ENCODE results near the gene LRRTM4.

Gene LRRTM4

GRCh38 chr2:77521931-77522470 is at the start of gene LRRTM4:
TSS of gene LRRTM4 (minus strand) at chr2:77522376.
- no peak for DNase-seq (ENCODE audit: low read depth in 3 of 3)

GRCh38 chr2:77571545-77571944 is 49.4 kb upstream of the LRRTM4 start:
- DNase-seq (ENCODE audit: low read depth in 3 of 3) = no peak

DNA sequence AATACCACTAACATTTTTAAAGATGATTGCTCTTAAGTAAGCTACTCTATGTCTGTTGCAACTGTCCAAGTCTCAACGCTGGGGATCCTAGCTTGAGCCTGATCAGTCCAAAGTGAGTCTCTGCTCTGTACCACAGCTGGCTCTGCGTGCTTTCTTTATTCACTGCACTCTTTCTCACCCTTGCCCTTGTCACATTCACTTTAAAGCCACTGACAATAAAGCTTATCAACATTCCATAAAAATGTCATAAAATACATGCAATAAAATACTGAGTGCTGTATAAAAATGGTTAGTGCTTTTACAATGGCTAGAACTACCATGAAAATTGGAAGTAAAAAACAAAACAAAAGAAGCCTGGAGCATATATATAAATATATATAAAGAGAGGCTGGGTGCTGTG is 45.5 kb upstream of the LRRTM4 start:
- DNase-seq (ENCODE audit: low read depth in 3 of 3) = no peak

- DNase-seq (ENCODE audit: low read depth in 3 of 3) = no peak
These were observed 44.4 kb upstream of the LRRTM4 start for GRCh38 chr2:77566582-77566981.

GRCh38 chr2:77566131-77566530 is 44.0 kb upstream of the LRRTM4 start:
- no peak for DNase-seq (ENCODE audit: low read depth in 3 of 3)

DNA sequence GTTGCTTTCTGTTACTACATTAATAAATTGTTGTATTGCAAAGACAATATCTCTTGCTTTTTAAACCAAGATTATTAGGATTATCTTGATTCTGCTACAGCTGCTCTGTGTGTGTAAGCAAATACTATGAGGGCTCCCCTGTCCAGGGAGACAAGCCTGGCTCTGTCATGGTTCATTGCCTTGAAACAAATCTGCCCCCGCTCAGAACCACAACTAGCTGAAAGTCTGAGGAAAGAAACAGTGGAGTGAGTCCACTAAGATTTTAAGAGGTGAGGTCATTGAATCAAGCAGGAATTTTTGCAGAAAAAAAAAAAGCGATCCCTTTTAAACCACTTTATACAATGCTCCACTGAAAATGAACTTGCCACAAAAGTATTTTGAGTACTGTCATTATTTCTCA is 30.8 kb upstream of the LRRTM4 start:
- DNase-seq (ENCODE audit: low read depth in 3 of 3) = no peak

GRCh38 chr2:77538031-77538430 is 15.9 kb upstream of the LRRTM4 start:
- no peak for DNase-seq (ENCODE audit: low read depth in 3 of 3)

DNA sequence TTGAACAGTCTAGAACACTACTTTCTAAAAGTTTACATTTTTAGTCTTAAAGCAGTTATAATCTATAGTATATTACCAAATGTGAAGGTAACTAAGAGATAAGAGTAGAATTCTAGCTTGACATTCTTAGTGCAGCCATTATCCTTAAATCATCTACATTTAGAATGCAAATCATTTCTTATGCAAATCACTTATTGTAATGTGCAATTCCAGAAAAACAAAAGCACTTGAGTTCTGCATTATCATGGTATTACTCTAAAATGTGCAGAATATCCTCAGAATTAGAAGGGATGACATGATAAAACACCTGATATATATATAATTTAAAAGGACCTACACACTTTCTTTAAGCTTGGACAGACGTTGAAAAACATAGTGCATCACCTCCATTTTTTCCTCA is 712 bp upstream of the LRRTM4 start:
- no peak for DNase-seq (ENCODE audit: low read depth in 3 of 3)

DNA sequence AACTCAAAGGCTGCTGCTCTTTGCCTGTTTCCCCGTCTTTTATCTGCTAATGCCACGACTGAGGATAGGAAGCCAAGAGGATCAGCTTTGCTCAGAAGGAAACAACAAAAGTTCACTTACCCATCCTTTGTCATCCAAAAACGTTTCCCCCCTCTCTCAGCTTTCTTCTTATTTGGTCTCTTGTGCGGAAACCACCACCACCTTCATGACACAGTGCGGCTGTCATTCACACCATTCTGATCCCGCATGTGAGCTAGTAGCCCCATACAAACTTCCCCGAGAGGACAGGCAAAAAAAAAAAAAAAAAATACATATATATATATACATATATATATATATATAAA is 656 bp downstream of the LRRTM4 start:
- no peak for DNase-seq (ENCODE audit: low read depth in 3 of 3)

DNA sequence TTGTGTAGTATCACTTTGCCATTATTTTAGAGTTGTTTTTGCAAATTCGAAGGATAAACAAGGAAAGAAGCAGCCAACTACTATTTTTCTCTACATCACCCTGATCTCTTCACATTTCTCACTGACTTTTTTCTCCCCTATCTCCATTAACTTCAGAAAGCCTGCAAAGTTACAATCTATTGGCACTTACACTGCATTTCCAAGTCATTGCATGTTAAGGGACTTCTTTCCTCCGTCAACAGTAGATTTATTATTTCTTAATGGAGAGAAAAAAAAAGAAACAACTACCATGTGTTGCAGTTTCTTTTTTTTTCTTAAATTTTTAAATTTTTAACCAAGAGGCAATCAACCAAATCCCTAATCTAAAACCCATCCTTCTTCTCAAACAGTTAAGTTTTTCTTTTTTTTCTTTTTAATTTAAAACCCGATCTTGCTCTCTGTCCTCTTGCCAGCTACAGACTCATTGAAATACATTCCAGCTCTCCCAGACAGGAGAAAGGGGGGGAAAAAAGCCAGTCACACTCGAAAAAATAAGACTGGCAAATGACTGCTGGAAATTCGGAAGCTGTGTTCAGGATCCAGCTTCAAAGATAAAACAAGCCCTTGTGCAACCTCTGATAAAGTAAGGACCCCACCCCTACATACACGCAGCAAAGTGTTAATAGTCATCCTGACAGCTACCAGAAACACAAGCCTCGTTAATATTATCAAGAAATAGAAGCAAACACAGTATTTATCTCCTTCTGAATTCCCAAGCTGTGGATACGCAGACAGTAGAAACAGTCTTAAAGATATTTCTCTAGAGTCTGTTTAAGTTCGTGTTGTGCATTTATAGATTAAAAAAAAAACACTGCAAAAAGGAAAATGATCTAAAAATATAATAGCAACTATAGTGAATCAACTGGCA is 1.3 kb downstream of the LRRTM4 start:
- no peak for DNase-seq (ENCODE audit: low read depth in 3 of 3)

DNA sequence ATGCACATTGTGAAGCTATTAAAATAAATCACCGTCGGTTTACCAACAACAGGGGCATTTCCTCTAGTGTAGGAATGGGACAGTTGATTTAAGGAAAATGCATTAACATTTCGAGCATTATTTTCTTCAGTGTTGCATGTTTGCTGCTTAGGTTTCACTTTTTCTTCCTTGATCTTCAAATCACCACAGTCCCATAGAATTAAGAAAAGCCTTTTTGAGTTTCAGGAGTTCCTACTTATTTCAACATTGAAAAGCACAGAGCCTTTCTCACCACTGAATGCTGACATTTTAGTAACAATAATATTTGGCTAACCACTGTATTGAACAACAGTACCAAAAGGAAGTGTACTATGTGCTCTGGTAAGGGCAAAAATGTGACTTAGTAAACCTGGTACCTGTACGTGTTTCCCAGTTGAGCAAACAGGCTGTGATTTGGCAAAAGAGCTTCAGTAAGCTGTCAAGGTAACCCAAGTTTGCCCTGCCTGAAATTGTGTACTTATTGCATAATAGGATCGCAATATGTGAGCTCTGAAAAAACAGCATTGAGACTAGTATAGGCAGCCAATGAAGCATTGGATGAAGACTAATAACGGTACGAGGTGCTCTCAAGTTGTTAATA is 2.2 kb downstream of the LRRTM4 start:
- no peak for DNase-seq (ENCODE audit: low read depth in 3 of 3)

DNA sequence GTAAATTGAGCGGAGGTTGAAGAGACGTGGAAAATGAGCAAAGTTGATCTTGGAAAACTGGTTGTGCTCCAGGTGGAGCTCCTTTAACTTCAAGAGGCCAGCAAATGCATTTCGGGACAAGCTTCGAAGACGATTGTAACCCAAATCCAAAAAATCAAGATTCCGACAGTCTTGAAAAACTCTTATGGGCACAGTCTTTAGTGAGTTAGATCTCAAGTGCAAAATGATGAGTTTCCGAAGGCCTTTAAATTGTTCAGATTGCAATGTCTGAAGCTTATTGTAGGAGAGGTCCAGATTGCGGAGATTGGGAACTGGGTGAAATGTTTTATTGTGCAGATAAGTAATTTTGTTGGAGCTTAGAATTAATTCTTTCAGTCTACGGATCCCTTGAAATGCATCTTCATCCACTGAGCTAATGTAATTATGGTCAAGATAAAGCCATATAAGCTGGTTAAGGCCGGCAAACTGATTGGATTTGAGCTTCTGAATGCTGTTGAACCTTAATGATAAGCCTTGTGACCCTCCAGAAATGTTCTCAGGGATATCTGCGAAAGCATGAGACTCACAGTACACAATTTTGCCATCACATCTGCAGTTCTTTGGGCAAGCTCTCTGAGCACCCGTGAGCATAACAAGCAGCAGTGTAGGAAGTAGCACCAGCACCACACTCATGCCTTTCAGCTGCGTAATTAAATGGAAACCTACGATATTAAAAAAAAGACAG is 2.9 kb downstream of the LRRTM4 start:
- DNase-seq (ENCODE audit: low read depth in 3 of 3) = no peak

DNA sequence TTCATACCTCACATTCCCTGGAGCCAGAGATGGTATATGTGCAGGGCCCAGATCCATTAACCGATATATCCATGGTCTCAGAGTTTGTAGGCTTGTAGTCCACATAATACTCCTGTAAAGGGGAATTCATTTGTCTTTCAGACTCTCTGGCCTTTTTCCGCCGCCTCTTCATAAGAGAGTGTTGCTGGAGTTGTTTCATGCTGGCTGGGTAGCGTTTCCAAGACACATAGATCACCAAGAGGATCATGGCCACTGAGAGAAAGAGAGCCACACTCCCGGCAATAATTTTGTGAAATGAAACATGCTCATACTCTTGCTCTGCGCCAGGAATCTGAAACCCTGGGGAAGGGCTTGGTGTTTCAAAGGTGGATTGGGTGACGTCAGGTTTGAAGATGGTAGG is 3.9 kb downstream of the LRRTM4 start:
- no peak for DNase-seq (ENCODE audit: low read depth in 3 of 3)

- no peak for DNase-seq (ENCODE audit: low read depth in 3 of 3)
These were observed 9.0 kb downstream of the LRRTM4 start for GRCh38 chr2:77513191-77513590.

DNA sequence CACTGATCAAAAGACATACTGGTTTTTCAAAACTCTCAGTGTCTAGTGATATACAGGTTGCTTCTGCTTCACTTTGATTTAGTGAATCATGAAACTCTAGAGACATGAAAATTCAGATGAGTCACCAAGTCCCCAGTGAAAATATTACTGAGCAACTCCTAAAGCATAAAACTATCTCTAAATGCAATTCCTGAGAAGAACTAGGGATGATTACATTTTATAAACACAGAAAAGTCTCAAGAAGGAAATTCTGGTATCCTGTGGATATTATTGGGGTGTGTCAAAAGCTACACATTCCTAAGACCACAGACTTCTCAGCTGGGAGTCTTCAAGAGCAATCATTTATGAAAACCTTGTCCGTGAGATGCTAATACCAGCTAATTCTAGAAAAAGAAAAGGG is 9.7 kb downstream of the LRRTM4 start:
- no peak for DNase-seq (ENCODE audit: low read depth in 3 of 3)

DNA sequence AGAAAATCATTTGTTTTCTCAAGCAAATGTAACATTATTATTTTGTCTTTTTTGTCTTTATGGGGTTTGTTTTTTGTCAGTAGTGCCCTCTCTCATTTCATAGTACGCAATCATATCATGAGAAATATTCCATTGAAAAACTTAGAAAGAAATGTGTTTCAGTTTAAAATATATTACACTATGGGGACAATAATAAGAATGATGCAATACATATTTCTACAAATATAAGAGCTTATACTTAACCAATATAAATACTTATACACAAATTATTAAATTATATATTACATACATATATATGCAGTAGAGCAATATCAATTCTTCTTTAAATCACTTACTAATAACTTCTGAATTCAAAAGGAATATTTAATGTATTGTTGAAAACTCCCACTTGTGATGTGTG is 13.7 kb downstream of the LRRTM4 start:
- no peak for DNase-seq (ENCODE audit: low read depth in 3 of 3)

- DNase-seq (ENCODE audit: low read depth in 3 of 3) = no peak
These were observed 14.5 kb downstream of the LRRTM4 start for GRCh38 chr2:77507657-77508056.

DNA sequence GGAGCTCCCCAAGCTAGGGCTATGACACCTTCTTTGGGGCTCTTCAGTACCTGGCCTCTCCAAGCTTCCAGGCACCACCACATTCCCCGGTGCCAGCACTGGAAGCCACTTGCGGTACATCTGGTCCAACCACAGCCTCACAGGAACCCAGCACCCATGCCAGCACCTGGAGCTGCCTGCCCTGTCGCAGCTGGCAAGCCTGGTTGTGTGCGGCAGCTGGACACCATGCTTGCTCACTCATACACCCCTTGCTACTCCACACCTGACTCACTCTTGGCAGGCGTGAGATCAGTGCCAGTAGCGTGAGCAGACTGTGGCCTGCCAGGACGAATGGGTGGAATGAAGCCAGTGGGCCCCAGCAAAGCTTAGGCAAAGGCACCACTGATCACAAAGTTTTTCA is 34.0 kb downstream of the LRRTM4 start:
- DNase-seq (ENCODE audit: low read depth in 3 of 3) = no peak

GRCh38 chr2:77487074-77487803 is 34.9 kb downstream of the LRRTM4 start:
- DNase-seq (ENCODE audit: low read depth in 3 of 3) = no peak

DNA sequence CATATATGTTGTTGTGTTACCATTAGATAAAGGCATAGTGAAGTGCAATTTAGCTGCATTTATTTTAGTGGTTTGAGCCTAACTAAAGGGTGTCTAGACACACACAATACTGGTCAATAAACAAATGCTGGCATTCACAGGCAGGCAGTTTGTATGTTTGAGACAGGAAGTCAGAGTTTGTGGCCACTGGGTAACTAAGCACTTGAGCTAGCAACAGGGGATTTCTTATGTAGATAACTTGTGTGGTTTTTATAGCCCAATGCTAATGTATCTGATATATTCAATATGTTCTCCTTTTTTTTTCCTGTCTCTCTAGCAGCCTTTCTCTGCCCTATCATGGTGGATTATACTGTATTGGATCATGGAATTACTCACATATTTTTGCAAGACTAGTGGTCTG is 38.1 kb downstream of the LRRTM4 start:
- no peak for DNase-seq (ENCODE audit: low read depth in 3 of 3)

GRCh38 chr2:77479895-77480294 is 42.3 kb downstream of the LRRTM4 start:
- DNase-seq (ENCODE audit: low read depth in 3 of 3) = no peak

GRCh38 chr2:77479395-77479794 is 42.8 kb downstream of the LRRTM4 start:
- DNase-seq (ENCODE audit: low read depth in 3 of 3) = no peak

Data from stimulated activated CD4-positive, alpha-beta T cell treated with anti-CD3 and anti-CD28 coated beads, TNF-alpha, amount 100 ng/mL, for 24 hours (primary cell).